ENCODE results near the gene ST8SIA5.

ST8SIA5 gene

DNA sequence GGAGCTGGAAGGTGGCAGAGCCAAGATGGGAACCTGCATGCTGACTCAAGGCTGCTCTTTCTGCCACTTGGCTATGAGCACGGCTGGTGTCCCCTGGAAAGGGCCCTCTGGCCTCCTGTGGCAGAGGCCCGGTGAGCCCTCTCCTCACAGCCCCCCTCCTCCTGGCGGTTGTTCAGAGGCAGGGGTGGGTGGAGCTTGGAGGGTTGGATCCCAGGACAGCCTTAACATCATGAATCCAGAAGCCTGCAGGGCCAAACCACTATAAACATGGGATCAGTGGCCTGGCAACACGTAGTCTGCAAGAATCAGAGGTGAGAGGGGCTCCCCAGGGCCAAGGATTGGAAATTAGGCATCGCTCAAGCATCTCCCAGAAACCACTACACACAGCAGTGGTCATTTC lies 51.3 kb downstream of the ST8SIA5 start:
- no peak for DNase-seq

DNA sequence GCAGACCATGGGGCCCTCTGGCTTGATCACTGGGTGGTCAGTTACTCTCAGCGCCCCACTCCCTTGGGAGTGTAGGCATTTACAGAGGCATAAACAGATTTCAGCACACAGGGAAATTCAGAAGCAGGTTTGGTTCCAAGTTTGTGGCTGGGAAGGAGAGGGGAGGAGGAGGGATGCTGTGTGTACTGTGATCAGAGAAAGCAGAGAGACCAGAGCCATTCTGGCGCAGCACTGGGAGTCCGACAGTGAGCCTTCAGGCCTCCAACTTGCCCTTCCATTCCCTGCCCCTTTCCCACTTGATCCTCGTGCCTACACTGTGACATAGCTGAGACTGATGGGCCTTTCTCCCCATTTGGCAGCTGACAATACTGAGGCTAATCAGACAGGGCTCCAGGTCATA lies 52.0 kb downstream of the ST8SIA5 start:
- DNase-seq, result no peak

GRCh38 chr18:46704189-46704588 lies 52.7 kb downstream of the ST8SIA5 start:
- no peak for DNase-seq

GRCh38 chr18:46702471-46702870 lies 54.4 kb downstream of the ST8SIA5 start:
- DNase-seq, result no peak

- no peak for DNase-seq
Observed at GRCh38 chr18:46700066-46700824, 56.6 kb downstream of the ST8SIA5 start.

DNA sequence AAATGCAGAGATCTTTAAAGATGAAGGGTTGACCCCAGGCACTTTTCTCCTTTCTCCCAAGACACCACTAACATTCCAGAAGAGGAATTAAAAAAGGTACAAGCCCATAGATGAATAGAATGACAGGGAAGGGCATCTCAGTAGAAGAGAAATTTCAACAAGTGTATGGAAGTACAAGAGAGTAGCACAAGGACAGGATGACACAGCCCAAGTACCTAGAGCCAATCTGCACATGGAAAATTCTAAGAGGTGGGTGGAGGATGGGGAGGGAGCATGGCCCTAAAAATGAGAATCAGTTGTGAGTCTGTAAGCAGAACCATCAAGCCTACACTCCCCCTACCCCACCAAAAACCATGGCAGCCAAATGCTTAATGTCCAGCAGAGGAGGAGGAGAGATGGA lies 60.2 kb downstream of the ST8SIA5 start:
- DNase-seq, result no peak

- no peak for DNase-seq
Observed at GRCh38 chr18:46696268-46696667, 60.6 kb downstream of the ST8SIA5 start.

GRCh38 chr18:46693996-46694395 lies 62.9 kb downstream of the ST8SIA5 start:
- no peak for DNase-seq

DNA sequence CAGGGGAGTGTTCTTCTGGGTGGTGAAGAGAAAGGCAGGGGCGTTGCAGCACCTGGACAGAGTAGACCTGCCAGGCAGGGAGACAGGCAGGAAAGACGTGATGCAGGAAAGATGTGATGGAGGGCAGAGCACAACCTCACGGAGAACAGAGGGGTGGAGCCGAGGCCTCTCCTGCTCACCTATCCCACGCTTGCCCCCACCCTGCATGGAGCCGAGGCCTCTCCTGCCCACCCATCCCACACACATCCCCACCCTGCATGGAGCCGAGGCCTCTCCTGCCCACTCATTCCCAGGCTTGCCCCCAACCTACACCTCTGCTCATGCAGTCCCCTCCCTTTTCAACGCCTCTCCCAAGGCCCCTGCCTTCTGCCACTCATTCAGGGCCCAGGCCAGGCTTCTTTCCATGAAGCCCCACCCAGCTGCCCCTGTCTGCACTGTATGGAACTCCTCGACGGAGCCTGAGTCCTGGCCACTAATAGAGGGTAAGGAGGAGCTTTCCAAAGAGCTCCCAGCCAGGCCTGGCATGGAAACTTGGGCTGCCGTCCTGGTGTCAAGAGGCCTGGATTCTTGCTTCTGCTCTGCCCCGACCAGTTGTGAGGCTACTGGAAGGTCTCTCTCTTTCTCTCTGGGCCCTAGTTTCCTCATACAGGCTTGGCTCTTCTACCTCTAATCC lies 67.9 kb downstream of the ST8SIA5 start:
- no peak for DNase-seq

DNA sequence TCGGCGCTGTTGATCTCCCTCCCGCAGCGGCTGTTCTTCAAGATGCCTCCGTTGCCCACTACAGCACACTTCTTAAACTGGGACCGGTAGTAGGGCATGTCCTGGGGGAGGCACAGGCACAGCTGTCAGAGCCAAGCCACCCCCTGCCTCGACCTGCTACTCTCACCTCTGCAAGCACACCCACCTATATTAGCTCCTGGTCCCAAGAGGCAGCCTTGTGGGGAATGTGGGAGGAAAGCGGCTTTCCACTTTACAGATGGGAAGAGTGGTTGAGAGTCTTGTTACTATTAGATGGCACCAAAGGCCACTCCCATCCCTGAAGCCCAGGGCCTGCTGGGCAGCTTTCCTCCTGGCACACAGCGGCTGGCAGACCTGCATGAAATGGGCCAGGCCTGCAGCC lies 70.7 kb downstream of the ST8SIA5 start:
- no peak for DNase-seq

DNA sequence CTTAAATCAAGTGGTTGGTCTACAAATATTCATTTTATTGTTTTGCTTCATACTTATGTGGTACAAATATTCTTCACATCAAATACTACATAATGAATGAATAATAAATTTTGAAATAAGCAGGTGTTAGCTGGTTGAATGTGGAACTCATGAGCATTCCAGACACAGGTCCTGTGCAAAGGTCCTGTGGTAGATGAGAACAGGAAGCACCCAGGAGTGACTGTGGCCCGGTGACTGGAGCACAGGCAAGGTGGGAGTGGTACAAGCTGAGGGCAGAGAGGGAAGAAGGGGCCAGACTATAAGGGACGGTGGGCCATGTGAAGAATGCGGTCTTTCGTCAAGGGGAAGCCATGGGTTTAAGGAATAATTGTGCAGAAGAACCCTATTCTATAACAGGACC lies 73.6 kb downstream of the ST8SIA5 start:
- DNase-seq, result no peak

GRCh38 chr18:46680784-46681695 lies 75.8 kb downstream of the ST8SIA5 start:
- DNase-seq, result no peak

GRCh38 chr18:46679846-46680598 lies 76.8 kb downstream of the ST8SIA5 start:
- DNase-seq, result no peak

GRCh38 chr18:46678785-46679399 lies 78.0 kb downstream of the ST8SIA5 start:
- no peak for DNase-seq

GRCh38 chr18:46678041-46678440 lies 78.8 kb downstream of the ST8SIA5 start:
- DNase-seq, result no peak

DNA sequence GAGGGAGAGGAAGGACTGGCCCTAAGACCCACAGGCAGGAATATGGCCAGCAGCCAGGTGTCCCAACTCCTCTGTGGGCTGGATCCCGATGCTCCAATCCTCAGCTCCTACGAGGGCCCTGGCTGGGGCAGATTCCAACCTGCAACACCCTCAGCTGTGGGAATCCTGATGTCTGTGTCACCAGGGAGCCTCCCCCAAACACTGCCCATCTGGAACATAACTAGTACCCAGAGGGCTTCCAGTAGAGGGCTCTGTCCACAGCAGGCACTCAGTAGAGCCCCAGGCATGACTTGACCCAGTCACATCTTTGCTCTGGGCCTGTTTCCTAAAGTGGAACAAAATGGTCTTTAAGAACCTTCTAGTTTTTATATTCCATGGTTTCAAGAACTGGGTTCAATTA lies 79.2 kb downstream of the ST8SIA5 start:
- DNase-seq, result no peak

- no peak for DNase-seq
Observed at GRCh38 chr18:46676182-46676835, 80.5 kb downstream of the ST8SIA5 start.

- DNase-seq, result no peak
Observed at GRCh38 chr18:46675112-46675511, 81.7 kb downstream of the ST8SIA5 start.

DNA sequence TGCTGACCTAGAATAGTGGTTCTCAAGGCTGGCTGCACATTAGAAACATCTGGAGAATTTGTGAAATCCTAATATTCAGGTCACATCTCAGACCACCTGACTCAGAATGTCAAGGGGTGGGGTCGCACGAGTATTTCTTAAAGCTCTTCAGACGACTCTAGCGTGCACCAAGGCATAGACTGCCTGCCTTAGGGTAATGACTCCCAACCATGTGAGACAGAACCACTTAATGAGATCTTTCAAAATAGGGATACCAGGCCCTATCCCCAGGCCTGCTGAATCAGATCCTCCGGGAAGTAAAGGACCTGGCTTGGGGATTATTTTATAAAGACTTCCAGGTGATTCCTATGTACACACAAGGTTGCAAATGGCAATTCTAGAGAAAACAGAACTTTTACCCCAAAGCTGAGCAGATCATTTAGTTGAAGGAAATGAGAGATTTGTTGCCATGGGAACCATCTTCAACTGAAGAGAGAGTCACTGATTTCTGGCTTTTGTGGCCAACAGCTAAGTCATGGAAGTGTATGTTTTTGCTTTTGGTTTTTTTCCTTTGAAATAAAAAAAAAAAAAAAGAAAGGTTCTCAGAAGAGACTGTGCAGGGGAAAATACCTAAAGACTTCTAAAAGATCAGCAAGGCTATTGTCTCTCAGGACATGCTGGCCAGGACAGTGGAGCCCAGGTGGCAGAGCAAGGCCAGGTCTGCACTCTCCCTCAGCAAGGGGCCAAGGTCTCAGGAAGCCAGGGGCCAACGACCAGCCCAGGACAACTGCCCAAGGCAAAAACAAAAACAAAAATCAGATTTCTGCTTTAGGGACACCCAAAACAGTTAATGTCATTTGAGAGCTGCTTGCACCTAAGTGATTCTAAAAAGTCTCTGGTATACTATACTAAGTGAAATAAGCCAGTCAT lies 84.5 kb downstream of the ST8SIA5 start:
- DNase-seq, result no peak

GRCh38 chr18:46668694-46669093 lies 88.2 kb downstream of the ST8SIA5 start:
- no peak for DNase-seq

DNA sequence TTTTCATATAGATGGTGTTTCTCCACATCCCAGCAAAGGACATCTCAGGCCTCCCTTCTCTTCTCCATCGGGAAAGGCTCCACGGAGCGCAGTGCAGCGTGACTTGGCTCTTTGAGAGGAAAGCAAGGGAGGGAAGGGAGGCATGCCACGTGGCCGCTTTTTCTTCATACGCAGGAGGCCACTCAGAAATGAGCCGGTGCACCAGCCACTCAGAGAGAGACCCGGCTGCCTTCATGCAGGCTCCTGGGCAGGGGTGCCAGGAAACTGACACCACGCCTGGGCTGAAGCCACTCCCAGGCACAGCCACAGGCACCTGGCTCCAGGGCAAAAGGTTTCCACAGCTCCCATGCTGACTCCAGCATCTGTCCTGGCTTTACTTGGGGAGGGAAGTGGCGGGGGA lies 88.7 kb downstream of the ST8SIA5 start:
- no peak for DNase-seq
